HuH-7 (cell line): Measurements from ENCODE around the gene MYH7.

ENCODE experiments used
- DNase-seq: peaks from one replicate; pipeline ENCODE4 v3.0.0; 2011; ENCODE audit warnings: low spot score

The MYH7 gene

DNA sequence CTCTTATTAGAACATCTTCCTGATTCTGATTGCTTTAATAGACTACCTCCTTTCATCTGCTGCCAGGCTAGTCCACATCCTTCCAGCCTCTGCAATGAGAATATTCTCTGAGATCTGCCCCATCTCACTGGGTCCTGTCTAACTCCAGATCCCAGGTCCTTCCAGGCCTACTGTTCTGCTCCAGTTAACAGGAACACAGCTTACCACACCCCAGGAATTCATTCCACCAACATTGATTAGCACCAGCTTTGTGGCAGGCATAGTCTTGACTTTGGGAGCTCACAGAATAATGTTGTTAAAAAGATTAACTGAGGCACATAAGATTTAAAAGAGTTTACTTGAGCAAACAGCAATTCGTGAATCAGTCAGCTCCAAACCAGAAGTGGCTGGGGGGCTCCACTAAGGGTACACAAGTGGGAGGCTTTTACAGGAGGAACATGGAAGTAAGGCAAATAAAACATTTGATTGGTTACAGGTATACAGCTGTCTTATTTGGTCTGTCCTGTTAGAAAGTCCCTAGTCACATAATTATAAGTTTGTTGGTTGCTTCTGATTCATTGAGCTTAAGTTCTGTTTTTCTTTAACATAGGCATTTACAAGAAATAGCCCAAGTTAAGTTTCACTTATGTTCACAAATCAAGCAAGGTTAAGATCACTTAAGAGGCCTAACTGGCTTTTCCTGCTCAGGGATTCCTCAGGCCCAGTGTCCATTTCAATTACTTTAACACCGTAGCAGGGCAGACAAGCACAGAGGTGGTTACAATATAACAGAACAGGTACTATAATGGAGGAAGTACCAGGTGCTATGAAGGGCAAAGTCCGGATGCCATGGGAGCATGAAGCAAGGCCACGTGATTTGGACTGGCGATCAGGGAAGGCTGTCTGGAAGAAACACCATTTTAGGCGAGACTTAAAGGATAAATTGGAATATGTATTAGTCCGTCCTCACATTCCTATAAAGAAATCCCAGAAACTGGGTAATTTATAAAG, 12.2 kb upstream of the MYH7 start:
- no peak for DNase-seq

DNA sequence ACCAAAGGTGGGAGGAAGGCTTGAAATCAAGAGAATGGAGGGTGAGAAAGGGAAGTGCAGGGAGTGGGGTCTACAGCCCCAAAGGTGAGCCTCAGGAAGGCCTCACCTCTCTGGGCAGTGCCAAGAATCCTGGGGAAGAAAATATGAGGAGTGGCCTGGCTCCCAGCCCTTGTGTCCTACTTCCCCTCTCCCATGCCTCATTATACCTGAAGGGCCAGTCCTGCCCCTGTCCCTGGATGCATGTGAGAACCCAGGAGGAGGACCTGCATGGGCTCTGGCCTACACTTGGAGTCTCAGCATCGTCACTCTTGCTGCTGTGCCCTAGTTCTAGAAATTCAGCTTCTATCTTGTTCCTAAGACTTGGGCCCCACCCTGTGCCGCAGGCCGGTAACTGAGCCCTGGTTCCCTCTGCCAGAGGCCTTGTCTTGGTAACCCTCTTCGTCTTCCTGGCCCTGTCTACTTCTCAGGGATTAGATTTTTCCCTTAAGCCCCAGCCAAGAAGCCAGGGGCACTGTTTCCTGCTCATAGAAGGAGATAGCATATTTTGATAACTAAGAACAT, 10.9 kb upstream of the MYH7 start:
- no peak for DNase-seq

DNA sequence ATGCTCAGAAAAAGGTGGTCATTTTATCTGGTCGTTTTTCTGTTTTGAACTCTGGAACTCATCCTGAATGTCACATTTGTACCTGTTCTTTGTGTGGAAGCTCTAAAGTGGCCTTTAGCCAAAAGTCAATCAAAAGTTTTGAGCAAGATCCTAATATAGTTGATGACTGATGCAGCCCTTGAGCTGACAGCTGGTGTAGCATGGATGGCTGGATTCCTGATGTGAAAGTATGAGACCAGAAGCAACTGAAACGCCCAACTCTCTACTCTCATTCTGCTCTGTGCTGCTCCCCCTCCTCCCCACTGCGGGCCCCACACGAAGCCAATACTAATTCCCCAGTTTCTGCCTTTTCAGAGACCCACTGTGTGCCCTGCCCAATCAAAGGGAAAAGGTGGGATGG, 10.3 kb upstream of the MYH7 start:
- DNase-seq = no peak

DNA sequence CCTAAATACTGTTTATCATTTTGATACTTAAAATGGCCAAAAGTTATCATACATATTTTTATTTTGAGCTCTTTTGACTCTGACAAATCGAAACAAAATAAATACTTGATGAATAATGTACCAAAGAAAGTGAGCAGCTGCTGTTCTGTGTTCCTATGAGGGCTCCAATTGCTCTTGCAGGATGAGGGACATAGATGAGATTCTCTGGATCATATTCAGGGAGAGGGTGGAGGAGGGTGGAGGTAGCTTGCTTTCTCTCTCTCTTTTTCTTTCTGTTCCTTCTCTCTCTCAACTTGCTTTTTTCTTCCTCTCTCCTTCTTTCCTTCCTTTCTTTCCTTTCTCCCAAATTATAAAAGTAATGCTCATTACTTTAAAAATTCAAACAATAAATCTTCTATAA, 8.9 kb upstream of the MYH7 start:
- DNase-seq = no peak

DNA sequence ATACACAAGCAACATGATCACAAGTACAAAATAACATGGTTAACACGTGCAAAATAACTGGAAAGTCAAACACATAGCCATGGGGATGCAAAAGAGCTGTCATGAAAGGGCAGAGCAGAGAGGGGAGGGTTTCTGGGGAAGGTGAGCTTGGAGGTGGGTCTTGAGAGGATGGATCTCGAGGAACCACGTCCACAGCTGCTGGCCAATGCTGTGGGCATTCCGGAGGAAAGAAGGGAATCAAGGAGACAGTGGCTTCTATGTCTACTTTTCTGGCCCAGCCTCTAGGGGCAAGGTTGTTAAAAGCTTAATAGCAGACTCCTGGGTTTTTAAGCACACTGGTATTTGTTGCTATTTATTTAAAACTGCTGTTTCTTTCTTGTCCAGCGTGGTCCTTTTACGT, 8.4 kb upstream of the MYH7 start:
- no peak for DNase-seq

DNA sequence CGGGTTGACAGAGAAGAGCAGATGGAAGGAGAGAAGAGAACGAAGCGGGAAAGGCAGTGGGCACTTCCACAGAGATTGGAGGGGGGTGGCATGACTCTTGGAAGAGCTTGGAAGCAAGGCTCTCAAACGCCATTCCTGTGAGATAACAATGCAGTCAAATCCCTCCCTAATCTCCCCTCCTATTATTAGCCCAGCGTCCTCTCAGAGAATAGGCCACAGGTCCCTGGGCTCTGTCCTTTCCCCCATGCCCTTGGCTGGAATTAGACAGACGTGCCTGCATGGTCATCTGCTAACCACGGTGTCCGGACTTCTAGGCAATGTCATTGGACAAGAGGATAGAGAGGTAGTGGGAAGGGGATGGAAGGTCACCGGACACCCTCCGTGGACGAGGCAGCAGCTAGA, 8.0 kb upstream of the MYH7 start:
- no peak for DNase-seq

DNA sequence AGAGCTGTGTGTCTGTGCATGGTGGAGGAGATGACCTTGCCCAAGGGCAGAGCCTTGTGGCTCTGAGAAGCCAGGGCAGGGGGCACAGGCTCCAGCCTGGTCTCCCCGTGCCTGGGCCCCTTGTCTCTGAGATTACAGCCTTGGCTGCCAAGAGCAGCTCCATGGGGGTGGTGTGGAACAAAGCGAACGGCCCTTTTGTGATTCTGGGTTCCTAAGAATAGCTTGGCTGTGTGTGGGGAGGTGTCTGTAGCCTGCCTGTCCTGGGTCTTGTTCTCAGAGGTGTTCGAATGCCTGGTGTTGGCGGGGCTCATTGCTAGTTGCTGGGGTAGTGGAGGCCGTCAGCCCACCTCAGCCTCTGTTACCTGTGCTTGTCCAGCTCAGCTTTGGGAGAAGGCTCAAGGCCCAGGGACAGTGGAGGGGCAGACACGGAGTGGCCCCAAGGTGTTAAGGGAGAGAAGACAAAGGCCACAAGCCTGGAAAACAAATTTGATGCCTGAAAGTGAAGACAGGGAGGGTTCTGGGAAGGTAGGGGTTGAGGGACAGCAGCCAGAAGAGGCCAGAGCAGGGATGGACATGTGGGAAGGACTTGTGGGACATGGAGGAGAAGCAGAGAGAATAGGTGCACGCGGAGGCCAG, 7.4 kb upstream of the MYH7 start:
- no peak for DNase-seq

DNA sequence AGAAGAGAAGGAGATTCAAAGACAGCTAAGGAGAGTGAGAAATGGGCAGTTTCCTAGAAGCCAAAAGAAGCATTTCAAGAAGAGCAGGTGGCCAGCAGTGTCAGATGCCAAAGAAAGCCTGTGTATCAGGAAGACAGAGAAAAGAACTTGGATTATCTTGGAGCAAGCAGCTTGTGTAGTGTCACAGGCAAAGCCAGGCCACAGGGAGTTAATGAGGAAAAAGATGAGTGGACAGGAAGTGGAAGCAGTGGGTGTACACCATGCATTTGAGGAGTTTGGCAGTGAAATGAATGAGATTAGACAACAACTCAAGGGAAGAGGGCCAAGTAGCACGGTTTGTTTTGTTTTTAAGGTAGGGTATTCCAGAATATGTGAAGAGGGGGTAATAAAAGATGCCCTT, 5.6 kb upstream of the MYH7 start:
- no peak for DNase-seq

DNA sequence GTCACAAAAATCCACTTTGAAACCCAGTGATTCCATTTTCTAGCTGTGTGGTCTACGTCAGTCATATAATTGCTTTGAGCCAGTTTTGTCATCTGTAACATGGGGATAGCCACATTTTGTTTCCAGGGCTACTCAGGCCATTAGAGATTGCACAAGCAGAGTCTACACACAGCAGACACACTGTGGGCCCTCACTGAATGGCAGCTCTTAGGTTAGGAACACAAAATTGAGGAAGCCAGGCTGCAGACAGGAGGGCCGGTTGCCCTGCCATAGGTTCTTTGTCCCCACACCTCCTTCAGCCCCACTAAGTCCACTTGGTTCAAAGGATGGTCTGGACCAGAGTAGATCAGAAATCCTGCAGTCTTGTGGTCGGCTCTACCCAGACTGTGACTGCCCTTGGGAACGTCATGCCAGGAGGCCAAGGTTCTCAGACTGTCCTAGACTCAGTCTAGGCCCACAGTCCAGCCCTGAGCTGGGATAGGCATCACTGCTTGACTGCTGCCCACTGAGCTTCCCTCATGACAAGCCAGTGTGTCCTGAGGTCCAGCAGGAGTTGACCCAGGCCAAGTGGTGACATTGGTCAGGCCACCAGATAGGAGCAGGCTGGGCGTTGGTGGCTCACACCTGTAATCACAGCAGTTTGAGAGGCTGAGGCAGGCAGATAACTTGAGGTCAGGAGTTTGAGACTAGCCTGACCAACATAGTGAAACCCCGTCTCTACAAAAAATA, 3.8 kb upstream of the MYH7 start:
- no peak for DNase-seq

DNA sequence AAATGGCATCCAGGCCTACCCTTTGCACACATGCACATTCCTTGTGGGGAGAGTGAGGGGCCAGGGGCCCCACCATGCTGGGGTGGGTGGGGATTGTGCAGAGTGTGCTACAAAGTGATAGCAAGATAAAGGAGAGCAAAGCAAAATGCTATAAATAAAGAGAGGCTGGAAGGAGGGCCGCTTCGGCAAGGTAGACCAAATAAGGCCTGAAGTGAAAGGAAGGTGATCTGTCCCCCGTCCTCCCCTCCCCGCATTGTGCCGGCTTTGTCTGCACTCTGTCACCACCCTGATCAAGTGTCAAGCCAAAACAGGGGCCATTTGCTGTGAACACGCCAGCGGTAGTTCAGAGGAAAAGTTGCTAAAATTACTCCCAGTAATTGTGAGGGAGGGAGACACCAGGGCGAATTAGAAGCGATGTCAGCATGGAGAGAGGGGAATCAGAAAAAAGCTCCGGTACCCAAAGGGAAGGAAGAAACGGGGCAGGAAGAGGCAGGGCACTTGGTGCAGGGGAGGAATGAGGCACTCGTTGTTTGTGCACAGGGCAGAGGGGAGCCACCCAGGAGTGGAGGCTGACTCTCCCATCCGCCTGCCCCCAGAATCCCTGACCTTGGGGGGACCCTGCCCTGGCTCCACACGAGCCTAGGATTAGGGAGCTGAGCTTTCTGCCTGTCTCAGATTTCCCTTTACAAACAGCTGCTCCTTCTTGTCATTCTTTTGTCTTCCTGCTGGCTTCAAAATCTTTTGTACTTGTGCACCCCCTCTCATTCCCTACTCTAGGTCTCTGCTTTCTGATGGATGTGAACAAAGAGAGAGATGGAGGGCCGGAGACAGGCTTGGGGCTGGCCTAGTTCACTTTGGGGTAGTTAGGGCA, 2.9 kb upstream of the MYH7 start:
- no peak for DNase-seq

DNA sequence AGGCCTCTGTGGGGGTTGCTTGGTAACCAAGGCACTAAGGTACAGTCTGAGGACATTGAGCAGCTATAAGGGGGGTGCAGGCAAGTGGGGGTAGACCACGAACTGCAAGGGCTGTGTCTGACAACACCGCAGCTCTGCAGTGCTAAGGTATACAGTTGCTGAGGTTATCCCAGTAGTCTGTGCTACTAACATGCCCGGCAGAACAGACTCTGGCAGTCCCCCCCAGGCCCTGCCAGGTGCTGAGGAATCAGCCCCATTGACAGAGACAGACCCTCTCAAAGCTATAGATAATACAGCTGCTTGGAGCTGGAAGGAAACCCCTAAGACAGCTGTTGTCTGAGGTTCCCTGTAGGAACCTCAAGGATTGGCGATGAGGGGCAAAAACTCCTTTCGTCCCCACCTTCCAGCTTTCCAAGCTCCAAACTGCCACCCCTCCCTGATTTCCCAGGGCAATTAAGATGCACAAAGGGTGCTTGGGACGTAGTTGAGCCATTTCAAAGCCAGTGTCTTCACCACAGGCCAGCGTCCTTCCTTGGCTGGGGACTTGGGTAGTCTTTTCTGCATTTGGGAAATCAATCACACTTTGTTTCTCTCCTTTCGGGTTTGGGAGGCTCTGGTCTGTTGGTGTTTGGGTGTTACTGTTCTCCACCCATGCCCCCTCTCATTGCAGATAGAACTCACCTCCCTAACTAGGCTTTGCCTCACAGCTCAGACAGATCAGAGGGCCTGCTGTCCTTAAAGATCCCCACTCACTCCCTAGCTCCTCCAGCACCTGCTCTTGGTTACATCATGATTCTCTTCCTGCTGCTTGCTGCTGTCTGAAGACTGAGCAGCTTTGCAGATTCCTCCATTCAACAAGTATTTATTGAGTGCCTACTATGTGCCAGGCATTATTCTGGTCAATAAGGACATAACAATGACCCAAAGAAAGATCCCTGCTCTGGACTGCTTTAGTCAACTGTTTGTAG, 2.0 kb upstream of the MYH7 start:
- no peak for DNase-seq

DNA sequence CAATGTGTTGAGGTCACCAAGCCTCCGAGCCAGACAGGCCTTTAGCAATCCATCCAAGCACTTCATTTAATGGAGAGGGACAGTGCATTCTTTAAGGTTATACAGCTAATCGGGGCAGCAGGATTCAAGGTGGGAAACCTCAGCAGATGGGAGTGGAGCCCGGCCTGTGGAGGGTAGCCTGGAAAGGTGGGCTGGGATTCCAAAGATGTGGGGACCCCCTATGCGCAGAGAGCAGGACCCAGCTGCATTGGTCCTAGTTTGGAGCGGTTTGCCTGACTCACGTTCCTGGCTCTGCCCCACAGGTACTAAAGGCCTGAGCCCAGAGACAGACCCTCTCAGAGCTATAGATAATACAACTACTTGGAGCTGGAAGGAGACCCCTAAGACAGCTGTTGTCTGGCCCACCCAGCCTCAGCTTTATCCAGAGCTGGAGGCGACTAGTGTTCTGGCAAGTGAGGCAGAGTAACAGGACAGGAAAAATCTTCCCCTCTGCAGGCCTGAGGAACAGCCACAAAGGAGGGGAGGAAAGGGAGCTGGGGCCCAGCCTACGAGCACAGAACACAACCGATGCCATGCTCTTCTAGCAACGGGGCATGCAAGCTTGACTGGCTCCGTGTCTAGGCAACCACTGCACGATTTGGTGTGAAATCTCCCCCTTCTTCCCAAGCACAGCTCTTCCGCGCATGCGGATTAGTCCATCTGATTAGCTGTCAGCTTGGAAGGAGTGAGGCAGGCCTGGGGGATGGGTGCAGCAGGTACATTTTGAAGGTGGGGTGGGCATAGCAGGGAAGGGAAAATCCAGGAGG, 1.1 kb upstream of the MYH7 start:
- DNase-seq = no peak

DNA sequence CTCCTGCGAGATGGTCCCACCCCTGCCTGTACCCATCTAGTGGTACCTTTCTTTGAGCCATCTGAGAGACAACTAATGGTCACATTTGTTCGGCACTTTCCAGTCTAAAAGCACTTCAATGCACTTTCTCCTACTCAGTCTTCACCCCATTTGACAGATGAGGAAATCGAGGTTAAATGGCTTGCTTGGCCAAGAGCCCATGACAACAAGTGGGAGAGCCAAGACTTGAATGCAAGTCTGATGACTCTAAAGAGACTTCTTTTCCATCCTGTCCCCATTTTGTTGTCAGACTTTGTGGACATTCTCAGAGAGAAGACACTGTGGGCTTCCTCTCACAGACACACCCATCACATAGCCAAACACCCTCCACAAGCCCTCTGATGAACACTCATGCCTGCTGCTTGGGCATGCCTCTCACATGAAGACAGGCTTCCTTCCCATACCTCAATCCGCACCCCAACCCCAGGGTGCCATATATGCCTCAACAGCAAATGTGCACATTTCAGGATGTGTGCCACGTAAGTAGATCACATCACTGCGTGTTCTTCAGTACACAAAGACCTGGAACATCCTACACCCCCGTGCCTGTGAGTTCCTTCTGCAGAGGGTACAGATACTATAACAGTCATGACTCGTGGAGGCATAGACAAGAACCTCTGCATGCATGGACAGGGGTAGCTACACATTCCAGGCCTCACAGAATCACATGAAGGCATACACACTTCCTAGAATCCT, 805 bp downstream of the MYH7 start:
- no peak for DNase-seq

DNA sequence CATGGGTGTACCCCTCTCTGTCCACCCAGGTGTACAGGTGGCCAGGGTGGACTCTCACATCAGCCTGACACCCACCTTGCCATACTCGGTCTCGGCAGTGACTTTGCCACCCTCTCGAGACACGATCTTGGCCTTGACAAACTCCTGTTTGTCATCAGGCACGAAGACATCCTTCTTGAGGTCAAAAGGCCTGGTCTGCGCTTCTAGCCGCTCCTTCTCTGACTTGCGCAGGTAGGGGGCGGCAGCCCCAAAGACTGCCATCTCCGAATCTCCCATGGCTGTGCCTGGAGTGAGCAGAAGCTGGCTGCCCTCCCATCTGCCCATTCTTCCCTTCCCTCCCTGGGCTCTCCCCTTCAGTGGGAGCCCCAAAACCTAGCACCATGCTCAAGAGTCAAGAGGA, 2.0 kb downstream of the MYH7 start:
- no peak for DNase-seq

DNA sequence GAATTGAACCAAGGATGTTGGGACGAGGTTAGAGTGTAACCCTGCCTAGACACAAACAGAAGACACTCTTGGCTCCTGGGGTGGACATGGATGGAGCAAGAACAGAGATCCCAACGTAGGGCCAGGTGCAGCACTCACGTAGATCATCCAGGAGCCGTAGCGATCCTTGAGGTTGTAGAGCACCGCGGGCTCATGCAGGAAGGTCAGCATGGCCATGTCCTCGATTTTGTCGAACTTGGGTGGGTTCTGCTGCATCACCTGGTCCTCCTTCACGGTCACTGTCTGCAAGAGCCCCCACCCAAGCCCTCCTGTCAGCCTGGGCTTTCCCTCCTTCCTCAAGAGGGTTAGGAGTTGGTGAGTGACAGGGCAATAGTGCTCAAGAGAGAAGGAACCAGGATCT, 2.5 kb downstream of the MYH7 start:
- no peak for DNase-seq

DNA sequence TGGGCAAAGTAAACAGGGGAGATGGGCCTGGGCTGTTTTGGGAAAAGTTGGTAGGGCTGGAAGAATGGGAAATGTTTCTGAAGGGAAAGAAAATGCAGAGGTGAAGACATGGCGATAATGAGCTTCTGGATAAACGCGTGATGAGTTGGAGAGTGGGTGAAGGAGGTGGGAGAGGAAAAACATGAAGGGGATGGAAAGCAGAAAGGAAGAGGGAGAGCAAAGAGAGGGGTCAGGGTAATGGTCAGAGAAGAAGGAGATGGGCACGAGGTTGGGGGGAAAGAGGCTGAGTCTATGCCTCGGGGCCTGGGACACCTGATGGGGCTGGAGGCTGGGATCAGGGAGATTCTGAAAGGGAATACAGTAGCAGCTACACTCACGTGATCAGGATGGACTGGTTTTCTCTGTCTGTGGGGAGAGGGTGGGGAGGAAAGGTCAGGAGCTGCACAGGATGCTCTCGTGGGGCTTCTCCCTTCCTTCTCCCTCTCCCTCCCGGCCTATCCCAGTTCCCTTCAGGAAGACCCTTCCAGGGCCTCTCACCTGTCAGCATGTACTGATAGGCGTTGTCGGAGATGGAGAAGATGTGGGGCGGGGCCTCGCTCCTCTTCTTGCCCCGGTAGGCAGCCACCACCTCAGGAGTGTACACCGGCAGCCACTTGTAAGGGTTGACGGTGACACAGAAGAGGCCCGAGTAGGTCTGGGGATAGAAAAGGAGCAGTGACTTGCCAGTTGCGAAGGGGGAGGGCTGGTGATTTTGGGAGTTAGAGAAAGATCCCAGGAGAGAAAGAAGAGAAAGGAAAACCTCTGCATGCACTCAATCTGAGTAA, 3.1 kb downstream of the MYH7 start:
- DNase-seq = no peak

DNA sequence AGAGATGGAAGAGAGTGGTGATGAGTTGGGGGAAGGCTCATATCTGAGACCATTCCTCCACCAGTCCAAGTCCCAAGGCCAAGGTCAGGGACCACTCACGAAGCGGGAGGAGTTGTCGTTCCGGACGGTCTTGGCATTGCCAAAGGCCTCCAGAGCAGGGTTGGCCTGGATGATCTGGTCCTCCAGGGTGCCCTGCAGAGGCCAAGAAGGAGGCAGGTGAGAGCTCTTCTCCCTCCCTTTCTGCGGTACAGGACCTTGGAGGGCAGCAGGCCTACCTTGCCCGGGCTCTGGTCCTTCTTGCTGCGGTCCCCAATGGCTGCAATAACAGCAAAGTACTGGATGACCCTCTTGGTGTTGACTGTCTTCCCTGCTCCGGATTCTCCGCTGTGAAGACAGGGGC, 4.0 kb downstream of the MYH7 start:
- DNase-seq = no peak

DNA sequence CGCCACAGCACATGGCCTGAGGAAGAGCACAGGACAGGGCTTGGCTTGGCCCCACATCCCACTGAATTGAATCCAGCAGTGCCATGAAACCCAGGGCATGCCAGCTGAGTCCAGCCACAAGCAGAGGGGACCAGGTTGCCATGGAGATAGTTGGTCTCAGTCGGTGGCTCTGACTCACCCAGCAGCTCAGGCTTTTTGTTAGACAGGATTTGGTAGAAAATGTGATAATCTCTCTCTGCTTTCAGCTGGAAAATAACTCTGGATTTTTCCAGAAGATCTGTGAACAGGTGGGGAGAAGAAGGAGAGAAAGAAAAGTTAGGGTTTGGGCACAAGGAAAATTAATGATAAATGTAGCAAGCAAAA, 4.8 kb downstream of the MYH7 start:
- no peak for DNase-seq
